ENCODE data around the gene WFDC5.

Gene WFDC5

GRCh38 chr20:45113865-45114264 is 1.1 kb downstream of the WFDC5 start:
- DNase-seq = no peak

- DNase-seq = no peak
Measured at GRCh38 chr20:45112754-45113153, 2.2 kb downstream of the WFDC5 start.

- no peak for DNase-seq
Measured at GRCh38 chr20:45111799-45112471, 3.0 kb downstream of the WFDC5 start.

- no peak for DNase-seq
Measured at GRCh38 chr20:45111285-45111684, 3.7 kb downstream of the WFDC5 start.

DNA sequence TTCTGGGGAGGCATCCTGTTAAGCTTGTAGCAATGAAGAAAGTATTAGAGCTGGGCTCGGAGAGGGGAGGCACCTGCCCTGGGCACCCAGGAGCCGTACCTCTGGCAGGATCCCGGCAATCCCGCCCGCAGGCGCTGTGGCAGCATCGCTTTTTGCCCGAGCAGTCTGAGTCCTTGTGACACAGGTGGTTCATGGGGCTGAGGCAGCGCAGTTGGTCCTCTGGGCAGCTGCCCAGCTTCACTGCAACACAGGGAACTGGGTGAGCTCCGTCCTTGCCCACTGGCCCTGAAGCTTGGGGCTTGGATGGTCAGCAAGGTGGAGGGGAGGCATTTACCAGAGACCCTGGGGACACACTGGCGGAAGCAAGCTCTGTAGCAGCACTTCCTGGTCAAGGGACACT is 4.7 kb downstream of the WFDC5 start:
- no peak for DNase-seq

- no peak for DNase-seq
Measured at GRCh38 chr20:45109634-45110033, 5.3 kb downstream of the WFDC5 start.

DNA sequence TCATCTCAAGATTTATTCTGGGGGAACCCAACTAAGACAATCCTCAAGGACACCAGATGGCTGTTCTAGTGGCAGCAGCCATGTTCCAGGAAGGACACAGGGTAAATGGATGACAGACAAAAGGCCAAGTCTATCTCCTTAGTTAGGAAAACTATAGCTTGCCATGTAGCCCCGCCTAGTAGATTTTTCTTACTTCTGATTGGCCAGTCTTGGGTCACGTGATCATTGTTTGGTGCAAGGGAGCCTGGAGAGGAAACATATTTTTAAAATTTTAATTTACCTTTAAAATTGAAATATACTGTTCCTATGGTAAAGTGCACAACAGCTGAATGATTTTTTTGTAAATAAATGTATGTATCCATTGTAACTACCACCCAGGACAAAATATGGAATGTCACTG is 9.7 kb downstream of the WFDC5 start:
- no peak for DNase-seq

DNA sequence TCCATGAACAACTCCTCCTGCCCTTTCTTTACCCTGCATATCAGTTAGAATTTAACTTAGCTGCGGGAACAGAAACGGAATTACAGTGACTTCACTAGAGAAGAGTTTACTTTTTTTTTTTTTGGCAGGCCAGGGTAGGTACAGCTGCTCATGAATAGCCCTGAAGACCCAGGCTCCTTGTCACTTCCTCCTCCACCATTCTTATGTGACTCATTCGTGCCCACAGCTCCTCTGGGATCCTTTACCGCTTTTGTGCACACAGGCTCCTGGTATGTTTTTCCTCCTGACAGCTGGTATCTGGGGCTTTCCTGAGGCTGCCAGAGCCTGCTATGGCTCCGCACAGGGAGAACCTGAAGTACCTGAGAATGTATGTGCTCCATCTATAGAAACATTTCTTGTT is 10.2 kb downstream of the WFDC5 start:
- no peak for DNase-seq

GRCh38 chr20:45103072-45103471 is 11.9 kb downstream of the WFDC5 start:
- no peak for DNase-seq

- DNase-seq = no peak
Measured at GRCh38 chr20:45101333-45101850, 13.6 kb downstream of the WFDC5 start.

DNA sequence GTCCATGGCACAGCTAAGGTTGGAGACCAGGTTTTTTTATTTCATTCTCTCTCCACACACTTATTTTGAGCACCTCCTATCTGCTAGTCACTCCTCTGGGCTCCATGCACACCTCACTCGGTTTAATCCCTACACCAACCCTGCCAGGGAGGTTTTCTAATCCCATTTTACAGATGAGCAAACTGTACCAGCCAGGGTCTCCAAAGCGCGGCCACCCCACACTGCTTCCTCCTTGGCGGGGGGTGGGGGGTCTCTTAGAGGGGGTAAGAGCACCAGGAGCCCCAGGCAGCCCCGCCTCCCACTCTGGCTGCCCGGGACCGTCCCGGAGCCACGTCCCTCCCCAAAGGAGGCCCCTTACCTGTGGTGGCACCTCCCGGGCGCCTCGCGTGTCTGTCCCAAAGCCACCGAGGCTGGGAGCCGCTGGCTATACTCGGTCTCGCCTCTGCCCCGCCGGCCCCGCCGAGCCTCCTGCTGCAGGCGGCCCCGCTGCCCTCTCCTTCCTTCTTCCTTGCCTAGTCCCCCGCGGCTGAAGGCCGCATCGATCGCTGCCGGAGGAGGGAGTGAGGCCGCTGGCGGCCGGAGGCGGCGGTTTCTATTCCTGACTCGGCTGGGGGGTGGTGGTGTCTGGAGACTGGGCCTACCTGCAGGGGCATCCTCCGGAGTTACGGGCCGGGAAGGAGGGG is 14.3 kb downstream of the WFDC5 start, which contains the start of gene KCNS1:
KCNS1 (minus strand) TSS at position 565 of the 683 bp plus-strand sequence. CDS start 1,891 bp downstream, outside the sequence.
- DNase-seq = no peak

- DNase-seq = no peak
Measured at GRCh38 chr20:45098103-45098773, 16.7 kb downstream of the WFDC5 start.

GRCh38 chr20:45097485-45098102 is 17.4 kb downstream of the WFDC5 start:
- no peak for DNase-seq

DNA sequence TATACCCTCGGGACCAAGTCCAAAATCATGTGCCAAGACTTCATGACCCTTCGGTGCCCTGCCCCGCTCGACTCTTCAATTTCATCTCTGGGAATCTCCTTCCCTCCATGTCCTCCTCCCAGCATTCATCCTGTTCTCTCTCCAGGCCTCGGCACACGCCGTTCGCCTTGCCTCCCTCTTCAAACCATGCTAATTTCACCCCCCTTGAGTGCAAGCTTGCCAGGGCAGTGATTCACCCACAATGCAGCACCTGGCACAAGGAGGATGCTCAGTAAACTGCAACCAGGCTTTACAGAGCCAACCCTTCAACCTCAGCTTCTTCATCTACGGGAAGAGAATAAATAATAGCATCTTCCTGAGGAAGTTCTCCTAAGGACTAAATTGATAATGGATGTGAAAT is 18.2 kb downstream of the WFDC5 start:
- no peak for DNase-seq

DNA sequence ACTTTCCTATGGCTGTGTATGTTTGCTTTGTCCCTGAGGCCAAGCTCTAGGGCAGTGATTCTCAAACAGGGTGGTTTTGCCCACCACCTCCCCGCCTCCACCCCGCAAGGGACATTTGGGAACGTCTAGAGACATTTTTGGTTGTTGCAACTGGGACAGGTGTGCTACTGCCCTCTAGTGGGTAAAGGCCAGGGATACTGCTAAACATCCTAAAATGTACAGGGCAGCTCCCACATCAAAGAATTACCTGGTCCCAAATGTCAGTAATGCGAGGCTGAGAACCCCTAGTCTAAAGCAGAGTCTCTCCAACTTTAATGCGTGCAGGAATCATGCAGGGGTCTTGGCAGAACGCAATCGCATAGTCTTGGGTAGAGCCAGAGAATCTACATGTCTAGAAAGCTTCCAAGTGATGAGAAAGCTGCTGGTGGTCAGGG is 19.2 kb downstream of the WFDC5 start:
- peak; percentile 33 for DNase-seq

- DNase-seq = no peak
Measured at GRCh38 chr20:45094864-45095574, 20.0 kb downstream of the WFDC5 start.

- no peak for DNase-seq
Measured at GRCh38 chr20:45094201-45094600, 20.8 kb downstream of the WFDC5 start.

- no peak for DNase-seq
Measured at GRCh38 chr20:45092898-45093297, 22.1 kb downstream of the WFDC5 start.

DNA sequence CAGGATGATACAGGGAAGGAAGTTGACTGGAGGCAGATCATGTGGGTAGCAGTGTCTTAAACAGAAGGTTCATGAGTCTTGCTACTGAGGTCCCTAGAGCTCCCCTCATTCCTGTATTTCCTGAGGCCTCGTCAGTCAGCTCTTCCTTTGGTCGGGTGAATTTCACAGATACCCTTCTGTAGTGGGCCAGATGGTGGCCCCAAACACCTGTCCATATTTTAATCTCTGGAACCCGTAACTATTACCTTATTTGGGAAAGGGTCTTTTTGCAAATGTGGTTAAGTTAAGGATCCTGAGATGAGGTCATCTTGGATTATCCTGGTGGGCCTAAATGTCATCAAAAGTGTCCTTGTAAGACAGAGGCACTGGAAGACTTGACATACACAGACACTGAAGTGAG is 23.6 kb downstream of the WFDC5 start:
- no peak for DNase-seq

- no peak for DNase-seq
Measured at GRCh38 chr20:45090481-45090880, 24.5 kb downstream of the WFDC5 start.

DNA sequence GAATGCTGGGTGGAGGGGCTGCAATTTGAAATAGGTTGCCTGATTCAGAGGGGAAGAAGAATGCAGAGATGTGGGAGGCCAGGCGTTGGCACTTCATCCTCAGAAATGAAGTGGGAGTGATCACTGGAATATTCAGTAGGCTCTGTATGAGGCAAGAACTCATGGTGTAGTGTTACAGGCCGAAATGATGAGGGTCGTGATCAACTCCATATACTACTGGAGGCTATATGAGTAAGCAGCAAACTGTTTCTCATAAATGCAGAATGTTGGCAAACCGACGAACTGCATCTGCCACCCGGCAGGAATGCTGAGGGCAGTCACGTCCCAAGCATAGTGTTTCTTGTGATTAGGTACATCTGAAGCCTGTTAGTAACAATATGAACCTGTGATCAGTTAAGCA is 26.7 kb downstream of the WFDC5 start:
- DNase-seq = no peak

- no peak for DNase-seq
Measured at GRCh38 chr20:45087814-45088213, 27.2 kb downstream of the WFDC5 start.

All from NCI-H2029 treated with DMSO at 0.1 percent for 48 hours (cell line).